Ovary (tissue), 9 donors: ENCODE data around the gene XXYLT1. TPM values are rescaled to one million over a fixed set of nuclear protein-coding genes. Genes with fewer than 3 reads are reported as not detected.

Experiments used
- DNase-seq, 5 donors: peaks; one replicate each; pipeline ENCODE4 v3.0.0-alpha.2; 2019 to 2020
- H3K27ac ChIP-seq, 2 donors: fragments of 200-600 bp; one replicate each; pipeline versions ENCODE4 v1.5.1 to v1.8.0; 2019 to 2022
- H3K27me3 ChIP-seq: fragments of 200-600 bp; one replicate; pipeline ENCODE4 v1.8.0; 2022
- H3K36me3 ChIP-seq: fragments of 200-600 bp; sonication (generic); one replicate; pipeline ENCODE4 v1.5.1; 2019
- H3K4me1 ChIP-seq: one replicate; pipeline ENCODE4 v1.8.1; 2013; ENCODE audit warnings: mild to moderate bottlenecking, moderate library complexity; ENCODE audit not compliant: insufficient read depth
- H3K4me3 ChIP-seq: fragments of 200-600 bp; sonication (generic); one replicate; pipeline ENCODE4 v1.5.1; 2017
- H3K9me3 ChIP-seq, 2 donors: fragments of 200-600 bp in 1 of 2; sonication (generic) in 1 of 2; one replicate each; pipeline versions ENCODE4 v1.5.1 to v1.8.1; 2013 to 2019; ENCODE audit warnings: mild to moderate bottlenecking in 1 of 2, moderate library complexity in 1 of 2
- CTCF ChIP-seq, 3 donors: fragments of 450-650 bp in 2 of 3; fragments of 200-600 bp in 1 of 3; IDR thresholded peaks; one replicate each; pipeline versions ENCODE4 v1.5.1 to v1.8.0; 2016 to 2022; ENCODE audit warnings: antibody characterized with exemption in 3 of 3, mild to moderate bottlenecking in 1 of 3
- EP300 ChIP-seq: sonication (generic); formaldehyde crosslinking; IDR thresholded peaks from one replicate; pipeline ENCODE4 v1.6.1; 2017; ENCODE audit warnings: antibody characterized with exemption
- POLR2A ChIP-seq: fragments of 450-650 bp; IDR thresholded peaks from one replicate; pipeline ENCODE4 v1.6.1; 2017; ENCODE audit warnings: antibody characterized with exemption, mild to moderate bottlenecking, moderate library complexity
- WGBS, 3 donors: extraction: QIAGEN DNeasy Blood & Tissue Kit in 1 of 3; methylation state at CpG; one replicate each; pipeline versions ENCODE4 v1.1.5 to v1.1.7; 2013 to 2017; 5-methylcytosine and 5-hydroxymethylcytosine counted together
- intact Hi-C, 4 donors: fragments of 100-400 bp; cut with DNase I; formaldehyde crosslinking; loops; one replicate each; pipeline versions ENCODE4 v1.11.0 to v1.15.1; 2022 to 2023
- polyA plus RNA-seq, 2 donors: library from polyadenylated mRNA; stranded (reverse); fragments of 200-250 nt in 1 of 2; fragments of 350-450 nt in 1 of 2; fragmentation: Illumina TruSeq in 1 of 2; extraction: RNeasy Lipid Tissue Mini Kit (QIAGEN cat#74804) in 1 of 2; gene quantifications; one replicate each; pipeline ENCODE4 v1.2.3, GENCODE V29; 2013 to 2014
- total RNA-seq, 7 donors: library from RNA; depleted of rRNA in 2 of 7; stranded (reverse); fragments of >200 nt in 2 of 7; fragmentation: NEBNext Ultra II Directional in 3 of 7; extraction: Animal tissue kit (Norgen Biotek cat#: 25700) in 3 of 7; gene quantifications; one replicate each; pipeline versions ENCODE4 v1.1.0 to v1.2.4, GENCODE V29; 2016 to 2023
- donor health status: DM: no; HTN: no; CAD: no; lungs with moderate emphysema.
- donor health status: DM: no; HTN: no; CAD: no.
- donor health status: Bipolar disorder and iron deficiency.
- donor health status: DM: yes; HTN: yes; CAD: no.
- donor health status: DM: no; HTN: no; CAD: no.
- donor health status: DM: yes; HTN: yes; CAD: no.

The XXYLT1 gene
- total and polyA plus RNA-seq, 9 donors: 5.6 to 13.6 (median 10.2) TPM

GRCh38 chr3:195147649-195148080 lies 123.3 kb downstream of the XXYLT1 start:
- H3K27ac ChIP-seq: no peak overlapping the region
- DNase-seq: no peak
- WGBS, 3 donors: 80 to 82% (median 81%) methylated on average over 17 of the region's 17 CpGs
- H3K4me1 ChIP-seq: peaks cover 2% of the 10 kb centered on the region
- no peak overlapping the region for H3K4me3 ChIP-seq
- H3K9me3 ChIP-seq: no peaks in the 10 kb centered on the region
- no peak for TF ChIP-seq EP300
- TF ChIP-seq POLR2A: no peak
- TF ChIP-seq CTCF (IDR thresholded peaks at IDR 0.05): no peak
- H3K27me3 ChIP-seq: no peaks in the 10 kb centered on the region
- no peaks in the 10 kb centered on the region for H3K36me3 ChIP-seq
- intact Hi-C loops: loop anchor here in 1 of 4 donors (10.0 kb wide), 1 partner anchor 107 kb away; no protein-coding TSS in a partner anchor

DNA sequence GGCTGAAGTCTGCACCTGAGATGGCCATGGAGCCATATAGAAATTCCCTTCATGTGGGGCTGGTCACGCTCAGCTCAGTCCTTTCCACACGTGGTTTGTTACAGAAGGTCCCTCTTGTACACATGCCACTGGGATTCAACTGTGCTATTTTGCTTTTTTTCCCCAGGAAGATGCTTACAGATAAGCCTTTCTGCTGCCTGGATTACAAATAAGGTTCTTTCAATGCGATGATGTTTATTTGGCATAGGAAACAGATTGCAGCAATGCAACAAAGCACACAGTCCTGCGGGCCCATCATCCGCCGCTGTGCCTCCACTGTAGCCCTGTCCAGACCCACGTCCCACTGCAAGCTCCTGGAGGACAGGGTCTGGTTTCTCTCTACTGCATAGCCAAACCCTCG lies 124.8 kb downstream of the XXYLT1 start:
- 79 to 88% (median 86%) methylated on average over 8 of the region's 8 CpGs for WGBS, 3 donors
- TF ChIP-seq POLR2A (no peak), EP300 (no peak), CTCF (IDR thresholded peaks at IDR 0.05) (no peak)
- no peaks in the 10 kb centered on the region for H3K36me3 ChIP-seq
- intact Hi-C loops: loop anchor here in 1 of 4 donors (10.0 kb wide), 1 partner anchor 109 kb away; no protein-coding TSS in a partner anchor
- no peaks in the 10 kb centered on the region for H3K9me3 ChIP-seq
- no peak overlapping the region for H3K27ac ChIP-seq
- no peaks in the 10 kb centered on the region for H3K27me3 ChIP-seq
- peaks cover 4% of the 10 kb centered on the region for H3K4me1 ChIP-seq
- H3K4me3 ChIP-seq: no peak overlapping the region
- DNase-seq: no peak

GRCh38 chr3:195145579-195145978 lies 125.4 kb downstream of the XXYLT1 start:
- no peak for DNase-seq
- Histone ChIP-seq H3K27me3 (no peaks in the 10 kb centered on the region), H3K4me1 (peaks cover 4% of the 10 kb centered on the region), H3K9me3 (no peaks in the 10 kb centered on the region), H3K27ac (no peak overlapping the region), H3K36me3 (no peaks in the 10 kb centered on the region), H3K4me3 (no peak overlapping the region)
- 96 to 98% (median 98%) methylated on average over 11 to 12 of the region's 12 CpGs for WGBS, 3 donors
- intact Hi-C loops: loop anchor here in 1 of 4 donors (10.0 kb wide), 1 partner anchor 109 kb away; no protein-coding TSS in a partner anchor
- TF ChIP-seq POLR2A (no peak), EP300 (no peak), CTCF (IDR thresholded peaks at IDR 0.05) (no peak)

DNA sequence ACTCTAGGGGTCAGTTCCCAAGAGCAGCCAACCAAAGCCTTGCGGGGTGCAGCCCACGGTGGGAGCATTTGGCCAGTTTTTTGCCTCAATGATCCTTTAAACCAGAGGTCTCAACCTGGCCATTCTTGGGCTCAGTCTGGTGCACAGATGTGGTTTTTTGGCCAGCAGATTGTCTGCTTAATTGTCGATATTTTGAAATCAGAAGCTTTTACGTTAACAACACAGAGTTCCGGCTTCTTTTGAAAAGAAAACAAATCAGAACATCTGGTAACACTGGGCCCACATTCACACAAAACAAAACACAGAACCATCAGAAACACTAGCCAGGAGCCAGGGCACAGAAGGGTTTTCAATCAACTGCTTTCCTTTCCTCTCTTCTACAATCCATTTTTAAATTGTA lies 127.7 kb downstream of the XXYLT1 start:
- peaks cover 2% of the 10 kb centered on the region for H3K4me1 ChIP-seq
- H3K9me3 ChIP-seq: no peaks in the 10 kb centered on the region
- no peak for DNase-seq
- no peaks in the 10 kb centered on the region for H3K27me3 ChIP-seq
- no peak overlapping the region for H3K27ac ChIP-seq
- 17 to 39% (median 27%) methylated on average over 5 of the region's 5 CpGs for WGBS, 3 donors
- H3K36me3 ChIP-seq: no peaks in the 10 kb centered on the region
- intact Hi-C loops: loop anchor here in 1 of 4 donors (10.0 kb wide), 1 partner anchor 112 kb away; no protein-coding TSS in a partner anchor
- no peak for TF ChIP-seq CTCF (IDR thresholded peaks at IDR 0.05)
- TF ChIP-seq POLR2A: no peak
- TF ChIP-seq EP300: no peak
- no peak overlapping the region for H3K4me3 ChIP-seq
